ENCODE measurements around the gene CD300LF. TPM values are rescaled to one million over a fixed set of nuclear protein-coding genes. Genes with fewer than 3 reads are reported as not detected.
A peak's percentile ranks its signal among the peaks of the same experiment; 100 is the strongest.

The CD300LF gene
- total and polyA plus RNA-seq, 9 of the 15 experiments (the other 6 are each of a cell fraction or from before 2014, with no cell fraction given), result not detected

GRCh38 chr17:74744714-74745547 is 32.2 kb upstream of the CD300LF start (continued):
- TF ChIP-seq ZNF740 (CRISPR knock-in tag; IDR thresholded peaks at IDR 0.05) (no peak), ZNF740 (tag; IDR thresholded peaks at IDR 0.05) (no peak), TRIM25 (IDR thresholded peaks at IDR 0.05; ENCODE audit: borderline replicate concordance) (no peak), HDAC8 (tag; IDR thresholded peaks at IDR 0.05) (no peak), GTF2B (IDR thresholded peaks at IDR 0.05; ENCODE audit: extremely low read depth, insufficient read length) (no peak), E4F1 (CRISPR knock-in tag; IDR thresholded peaks at IDR 0.05; ENCODE audit: borderline replicate concordance) (no peak), E2F4 (CRISPR knock-in tag; IDR thresholded peaks at IDR 0.05; ENCODE audit: low read depth) (no peak), SRF (CRISPR knock-in tag; IDR thresholded peaks at IDR 0.05) (no peak), MITF (IDR thresholded peaks at IDR 0.05) (no peak), PHF20 (IDR thresholded peaks at IDR 0.05; ENCODE audit: partially characterized antibody) (no peak), DDX20 (tag; IDR thresholded peaks at IDR 0.05; ENCODE audit: low read depth) (no peak), KDM4B (IDR thresholded peaks at IDR 0.05; ENCODE audit: borderline replicate concordance in 2 of 2, low read depth in 1 of 2) (peak in 1 of 2 experiments; percentile 68; a peak in 1 of 4 replicates), SNAPC5 (CRISPR knock-in tag; IDR thresholded peaks at IDR 0.05) (no peak), ATF7 (IDR thresholded peaks at IDR 0.05) (0 out of 2 replicates have a peak, but pooled peaks have one; percentile 41), THRB (CRISPR knock-in tag; conservative IDR thresholded peaks at IDR 0.05) (no peak), TRIM24 (IDR thresholded peaks at IDR 0.05) (no peak)

Data from K562 (cell line).